Measurements from ENCODE around the gene ACOX1. TPM values are rescaled to one million over a fixed set of nuclear protein-coding genes. Genes with fewer than 3 reads are reported as not detected.

ACOX1 gene
- total RNA-seq, 1 experiment from 2014 or later, result 22.5 TPM

DNA sequence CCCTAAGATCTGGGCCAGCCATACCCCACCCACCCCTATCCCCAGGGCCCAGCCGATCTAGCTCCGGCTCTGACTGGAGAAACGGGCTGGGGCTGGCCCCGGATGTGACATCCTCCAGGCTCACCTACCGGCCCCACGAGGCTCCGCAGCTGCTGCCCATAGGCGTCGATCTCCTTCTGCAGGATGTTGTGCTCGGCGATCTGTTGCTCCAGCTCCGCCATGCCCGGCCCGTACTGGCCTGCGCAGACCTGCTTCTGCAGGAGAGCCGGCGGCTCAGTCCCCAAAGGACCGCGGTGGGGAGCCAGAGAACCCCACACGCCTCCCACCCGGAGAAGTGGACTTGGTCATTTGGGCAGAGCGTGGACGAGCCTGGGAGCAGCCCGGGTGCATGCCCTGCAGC lies 43.3 kb upstream of the ACOX1 start:
- no peak overlapping the region for H3K4me3 ChIP-seq (ENCODE audit: low read length)
- H3K79me2 ChIP-seq (ENCODE audit: low read length), result no peaks in the 10 kb centered on the region
- no peak overlapping the region for H3K27ac ChIP-seq (ENCODE audit: low read length)
- no peak overlapping the region for H3K4me2 ChIP-seq (ENCODE audit: low read depth, low read length, poor library complexity, severe bottlenecking)
- H3K27me3 ChIP-seq (ENCODE audit: low read length), result no peaks in the 10 kb centered on the region
- peaks cover 11% of the 10 kb centered on the region for H3K4me1 ChIP-seq (ENCODE audit: low read length)
- H3K9me3 ChIP-seq (ENCODE audit: low read length), result no peaks in the 10 kb centered on the region
- H3K9ac ChIP-seq (ENCODE audit: low read length), result no peak overlapping the region
- no peak overlapping the region for H2AFZ ChIP-seq (ENCODE audit: low read length)
- no peak for DNase-seq
- no peaks in the 10 kb centered on the region for H3K9me2 ChIP-seq (replicated peaks; ENCODE audit: insufficient read depth, low read length)
- no peaks in the 10 kb centered on the region for H3K36me3 ChIP-seq (ENCODE audit: insufficient read depth, low read length)
- no peaks in the 10 kb centered on the region for H4K20me1 ChIP-seq (ENCODE audit: insufficient read depth, low read depth, low read length)

GRCh38 chr17:76019833-76020467 lies 41.0 kb upstream of the ACOX1 start:
- no peak for DNase-seq
- Histone ChIP-seq H3K27ac (ENCODE audit: low read length) (no peak overlapping the region), H3K27me3 (ENCODE audit: low read length) (no peaks in the 10 kb centered on the region), H2AFZ (ENCODE audit: low read length) (no peak overlapping the region), H3K4me2 (ENCODE audit: low read depth, low read length, poor library complexity, severe bottlenecking) (no peak overlapping the region), H3K9me3 (ENCODE audit: low read length) (no peaks in the 10 kb centered on the region), H3K9me2 (replicated peaks; ENCODE audit: insufficient read depth, low read length) (no peaks in the 10 kb centered on the region), H3K79me2 (ENCODE audit: low read length) (no peaks in the 10 kb centered on the region), H3K9ac (ENCODE audit: low read length) (no peak overlapping the region), H4K20me1 (ENCODE audit: insufficient read depth, low read depth, low read length) (no peaks in the 10 kb centered on the region), H3K36me3 (ENCODE audit: insufficient read depth, low read length) (no peaks in the 10 kb centered on the region), H3K4me1 (ENCODE audit: low read length) (peaks cover 11% of the 10 kb centered on the region), H3K4me3 (ENCODE audit: low read length) (no peak overlapping the region)

- Histone ChIP-seq H3K27me3 (ENCODE audit: low read length) (no peaks in the 10 kb centered on the region), H3K36me3 (ENCODE audit: insufficient read depth, low read length) (no peaks in the 10 kb centered on the region), H3K9me2 (replicated peaks; ENCODE audit: insufficient read depth, low read length) (no peaks in the 10 kb centered on the region), H3K27ac (ENCODE audit: low read length) (no peak overlapping the region), H3K4me3 (ENCODE audit: low read length) (no peak overlapping the region), H2AFZ (ENCODE audit: low read length) (no peak overlapping the region), H3K4me2 (ENCODE audit: low read depth, low read length, poor library complexity, severe bottlenecking) (no peak overlapping the region), H3K4me1 (ENCODE audit: low read length) (peaks cover 14% of the 10 kb centered on the region), H4K20me1 (ENCODE audit: insufficient read depth, low read depth, low read length) (no peaks in the 10 kb centered on the region), H3K79me2 (ENCODE audit: low read length) (no peaks in the 10 kb centered on the region), H3K9me3 (ENCODE audit: low read length) (no peaks in the 10 kb centered on the region), H3K9ac (ENCODE audit: low read length) (no peak overlapping the region)
- no peak for DNase-seq
Measured at GRCh38 chr17:76018801-76019200, 39.8 kb upstream of the ACOX1 start.

- no peak overlapping the region for H3K27ac ChIP-seq (ENCODE audit: low read length)
- H3K9me2 ChIP-seq (replicated peaks; ENCODE audit: insufficient read depth, low read length), result no peaks in the 10 kb centered on the region
- no peak overlapping the region for H3K4me3 ChIP-seq (ENCODE audit: low read length)
- no peak overlapping the region for H3K9ac ChIP-seq (ENCODE audit: low read length)
- H2AFZ ChIP-seq (ENCODE audit: low read length), result no peak overlapping the region
- no peaks in the 10 kb centered on the region for H3K79me2 ChIP-seq (ENCODE audit: low read length)
- no peak overlapping the region for H3K4me2 ChIP-seq (ENCODE audit: low read depth, low read length, poor library complexity, severe bottlenecking)
- H3K36me3 ChIP-seq (ENCODE audit: insufficient read depth, low read length), result no peaks in the 10 kb centered on the region
- DNase-seq, result no peak
- no peaks in the 10 kb centered on the region for H3K27me3 ChIP-seq (ENCODE audit: low read length)
- H3K9me3 ChIP-seq (ENCODE audit: low read length), result no peaks in the 10 kb centered on the region
- peaks cover 14% of the 10 kb centered on the region for H3K4me1 ChIP-seq (ENCODE audit: low read length)
- H4K20me1 ChIP-seq (ENCODE audit: insufficient read depth, low read depth, low read length), result no peaks in the 10 kb centered on the region
Measured at GRCh38 chr17:76018340-76018680, 39.3 kb upstream of the ACOX1 start.

DNA sequence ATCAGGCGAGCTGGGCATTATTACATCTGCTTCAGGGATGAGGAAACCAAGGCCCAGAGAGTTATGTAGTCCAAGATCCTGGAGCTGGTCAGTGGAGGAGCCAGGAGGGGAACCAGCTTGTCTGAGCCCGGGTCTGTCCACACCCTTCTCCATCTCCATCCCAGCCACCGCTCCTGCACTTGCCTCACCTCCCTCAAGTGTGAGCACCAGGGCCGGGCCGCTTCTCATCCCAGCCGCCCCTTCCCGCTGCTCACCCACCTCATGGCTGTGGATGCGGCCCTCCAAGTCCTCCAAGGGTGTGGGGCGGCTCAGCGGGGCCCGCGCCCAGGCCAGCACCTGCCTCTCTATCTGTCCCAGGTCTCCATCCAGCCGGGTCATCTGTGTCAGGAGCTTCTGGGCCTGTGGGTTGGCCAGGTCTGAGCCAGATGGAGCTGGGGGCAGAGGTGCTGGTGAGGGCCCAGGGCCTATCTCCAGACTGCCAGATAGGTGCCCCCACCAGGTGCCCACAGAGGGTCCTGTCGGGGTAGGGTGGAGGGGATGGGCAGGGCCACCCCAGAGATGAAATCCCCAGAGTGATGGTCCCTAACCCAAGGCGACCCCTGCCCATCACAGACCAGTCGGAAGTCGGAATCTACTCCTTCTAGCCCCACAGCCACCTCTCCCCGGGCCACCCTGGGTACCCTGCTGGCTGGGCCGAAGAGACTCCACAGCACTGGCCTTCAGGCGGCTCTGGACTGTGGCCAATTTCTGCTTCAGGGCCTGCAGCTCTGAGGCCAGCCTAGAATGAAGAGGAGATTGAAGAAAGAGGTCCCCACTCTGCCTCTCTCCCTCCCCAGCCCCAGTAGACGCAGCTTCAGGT lies 38.7 kb upstream of the ACOX1 start:
- H3K4me3 ChIP-seq (ENCODE audit: low read length), result no peak overlapping the region
- H3K4me1 ChIP-seq (ENCODE audit: low read length), result peaks cover 14% of the 10 kb centered on the region
- H3K27me3 ChIP-seq (ENCODE audit: low read length), result no peaks in the 10 kb centered on the region
- DNase-seq, result no peak
- no peak overlapping the region for H3K9ac ChIP-seq (ENCODE audit: low read length)
- no peaks in the 10 kb centered on the region for H3K36me3 ChIP-seq (ENCODE audit: insufficient read depth, low read length)
- no peaks in the 10 kb centered on the region for H3K79me2 ChIP-seq (ENCODE audit: low read length)
- no peak overlapping the region for H3K4me2 ChIP-seq (ENCODE audit: low read depth, low read length, poor library complexity, severe bottlenecking)
- no peak overlapping the region for H3K27ac ChIP-seq (ENCODE audit: low read length)
- H4K20me1 ChIP-seq (ENCODE audit: insufficient read depth, low read depth, low read length), result no peaks in the 10 kb centered on the region
- H3K9me3 ChIP-seq (ENCODE audit: low read length), result no peaks in the 10 kb centered on the region
- H3K9me2 ChIP-seq (replicated peaks; ENCODE audit: insufficient read depth, low read length), result no peaks in the 10 kb centered on the region
- no peak overlapping the region for H2AFZ ChIP-seq (ENCODE audit: low read length)

DNA sequence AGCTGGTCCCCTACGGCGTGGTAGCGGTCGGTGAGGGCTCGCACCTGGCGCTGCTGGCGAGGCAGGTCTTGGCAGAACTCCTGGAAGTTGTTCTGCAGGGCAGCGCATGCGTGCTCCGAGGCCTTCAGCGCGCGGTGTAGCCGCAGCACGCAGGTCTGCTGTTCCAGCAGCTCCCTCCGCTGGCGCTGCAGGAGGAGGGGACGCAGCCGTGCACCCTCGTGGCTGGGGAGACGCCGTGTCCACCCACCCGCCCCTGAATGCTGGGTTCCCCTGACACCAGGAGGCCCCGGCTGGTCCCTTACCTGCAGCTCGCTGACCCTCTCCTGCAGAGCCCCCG lies 35.9 kb upstream of the ACOX1 start:
- Histone ChIP-seq H3K27ac (ENCODE audit: low read length) (no peak overlapping the region), H2AFZ (ENCODE audit: low read length) (no peak overlapping the region), H3K9ac (ENCODE audit: low read length) (no peak overlapping the region), H3K4me2 (ENCODE audit: low read depth, low read length, poor library complexity, severe bottlenecking) (no peak overlapping the region), H4K20me1 (ENCODE audit: insufficient read depth, low read depth, low read length) (no peaks in the 10 kb centered on the region), H3K9me2 (replicated peaks; ENCODE audit: insufficient read depth, low read length) (no peaks in the 10 kb centered on the region), H3K4me1 (ENCODE audit: low read length) (peaks cover 11% of the 10 kb centered on the region), H3K9me3 (ENCODE audit: low read length) (no peaks in the 10 kb centered on the region), H3K79me2 (ENCODE audit: low read length) (no peaks in the 10 kb centered on the region), H3K4me3 (ENCODE audit: low read length) (no peak overlapping the region), H3K27me3 (ENCODE audit: low read length) (no peaks in the 10 kb centered on the region), H3K36me3 (ENCODE audit: insufficient read depth, low read length) (no peaks in the 10 kb centered on the region)
- no peak for DNase-seq

DNA sequence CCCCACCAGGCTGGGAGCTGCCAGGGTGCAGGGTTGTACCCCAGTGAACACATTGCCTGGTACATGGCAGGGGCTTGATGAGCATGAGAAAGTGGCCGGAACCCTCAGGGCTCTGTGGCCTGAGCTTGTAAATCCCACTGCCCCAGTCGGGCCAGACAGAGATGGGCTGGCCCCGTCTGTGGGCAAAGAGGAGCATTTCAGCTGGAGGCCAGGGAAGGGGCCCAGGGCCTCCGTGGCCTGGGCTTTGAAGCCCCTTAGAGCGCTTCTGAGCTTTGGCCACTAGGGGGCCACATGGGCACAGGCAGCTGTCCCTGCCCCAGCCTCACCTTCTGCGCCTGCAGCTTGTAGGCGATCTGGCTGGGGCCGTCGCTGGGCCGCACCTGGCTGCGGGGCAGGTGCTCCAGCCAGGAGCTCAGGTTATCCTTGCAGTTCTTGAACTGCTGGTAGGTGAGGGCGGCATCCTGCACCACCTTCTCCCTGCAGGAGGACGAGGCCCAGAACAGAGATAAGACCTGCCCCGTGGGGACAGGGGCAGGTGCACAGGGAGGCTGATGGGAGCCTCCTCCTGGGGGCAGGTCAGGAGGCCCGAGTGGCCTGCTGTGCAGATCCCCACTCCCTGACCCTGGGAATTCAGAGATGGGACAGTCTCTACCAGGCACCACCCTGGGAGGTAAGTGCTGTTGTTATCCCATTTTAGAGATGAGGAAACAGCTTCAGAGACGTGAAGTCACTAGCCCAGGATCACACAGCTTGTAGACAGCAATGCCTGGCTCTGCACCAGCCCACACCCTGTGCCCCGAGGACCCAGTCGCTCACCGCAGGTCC lies 35.3 kb upstream of the ACOX1 start:
- no peak overlapping the region for H3K27ac ChIP-seq (ENCODE audit: low read length)
- peak; percentile 92 for DNase-seq
- peaks cover 9% of the 10 kb centered on the region for H3K4me1 ChIP-seq (ENCODE audit: low read length)
- H2AFZ ChIP-seq (ENCODE audit: low read length), result no peak overlapping the region
- no peaks in the 10 kb centered on the region for H3K9me3 ChIP-seq (ENCODE audit: low read length)
- H3K9me2 ChIP-seq (replicated peaks; ENCODE audit: insufficient read depth, low read length), result no peaks in the 10 kb centered on the region
- H3K36me3 ChIP-seq (ENCODE audit: insufficient read depth, low read length), result no peaks in the 10 kb centered on the region
- H3K79me2 ChIP-seq (ENCODE audit: low read length), result no peaks in the 10 kb centered on the region
- H3K27me3 ChIP-seq (ENCODE audit: low read length), result no peaks in the 10 kb centered on the region
- H3K4me2 ChIP-seq (ENCODE audit: low read depth, low read length, poor library complexity, severe bottlenecking), result no peak overlapping the region
- no peak overlapping the region for H3K9ac ChIP-seq (ENCODE audit: low read length)
- no peaks in the 10 kb centered on the region for H4K20me1 ChIP-seq (ENCODE audit: insufficient read depth, low read depth, low read length)
- H3K4me3 ChIP-seq (ENCODE audit: low read length), result no peak overlapping the region

- Histone ChIP-seq H3K9ac (ENCODE audit: low read length) (no peak overlapping the region), H3K27ac (ENCODE audit: low read length) (no peak overlapping the region), H4K20me1 (ENCODE audit: insufficient read depth, low read depth, low read length) (no peaks in the 10 kb centered on the region), H3K9me2 (replicated peaks; ENCODE audit: insufficient read depth, low read length) (no peaks in the 10 kb centered on the region), H2AFZ (ENCODE audit: low read length) (no peak overlapping the region), H3K27me3 (ENCODE audit: low read length) (no peaks in the 10 kb centered on the region), H3K79me2 (ENCODE audit: low read length) (no peaks in the 10 kb centered on the region), H3K36me3 (ENCODE audit: insufficient read depth, low read length) (no peaks in the 10 kb centered on the region), H3K4me2 (ENCODE audit: low read depth, low read length, poor library complexity, severe bottlenecking) (no peak overlapping the region), H3K9me3 (ENCODE audit: low read length) (no peaks in the 10 kb centered on the region), H3K4me1 (ENCODE audit: low read length) (peaks cover 9% of the 10 kb centered on the region), H3K4me3 (ENCODE audit: low read length) (no peak overlapping the region)
- DNase-seq, result no peak
Measured at GRCh38 chr17:76013377-76013932, 34.5 kb upstream of the ACOX1 start.
